Stimulated activated naive B cell treated with anti-CD40 and anti-IgM and Interleukin-4, amounts not matched to agents 10 μg/mL and 1 μg/mL and 100 μg/mL, for 72 hours (primary cell): ENCODE data around the gene RRAD.
"Not testable (repeated sequence)": the region's sequence is repeated elsewhere in the genome, so short reads cannot be mapped to it uniquely, and the experiment has no call there.

ENCODE experiments used
- ATAC-seq, 2 donors: fragments of 150-1000 bp; cut with Tn5 transposase; replicated peaks; 2 replicates each; pipeline ENCODE4 v1.10.0; 2021; ENCODE audit warnings: moderate library complexity in 1 of 2
- DNase-seq: peaks from one replicate; pipeline ENCODE4 v3.0.0; 2021
- H3K27ac Mint-ChIP-seq: one replicate; pipeline ENCODE4 v1.8.0; 2022; ENCODE audit warnings: mild to moderate bottlenecking, mixed read lengths
- H3K27me3 Mint-ChIP-seq, 2 donors: one replicate each; pipeline ENCODE4 v1.8.0; 2022; ENCODE audit warnings: mixed read lengths in 2 of 2
- H3K36me3 Mint-ChIP-seq, 2 donors: one replicate each; pipeline ENCODE4 v1.8.0; 2022; ENCODE audit warnings: mixed read lengths in 2 of 2, mild to moderate bottlenecking in 1 of 2
- H3K4me1 Mint-ChIP-seq, 2 donors: one replicate each; pipeline ENCODE4 v1.8.0; 2022; ENCODE audit warnings: mixed read lengths in 2 of 2, mild to moderate bottlenecking in 1 of 2
- H3K4me3 Mint-ChIP-seq, 2 donors: one replicate each; pipeline ENCODE4 v1.8.0; 2022; ENCODE audit warnings: mild to moderate bottlenecking in 2 of 2, mixed read lengths in 2 of 2, moderate library complexity in 1 of 2
- H3K9me3 Mint-ChIP-seq, 2 donors: one replicate each; pipeline ENCODE4 v1.8.0; 2022; ENCODE audit warnings: mixed read lengths in 2 of 2, mild to moderate bottlenecking in 1 of 2

RRAD gene

GRCh38 chr16:66958857-66959703, 33.7 kb upstream of the RRAD start:
- no peak overlapping the region for H3K4me3 Mint-ChIP-seq
- ATAC-seq (no peak), DNase-seq (no peak)
- no peak overlapping the region for H3K27ac Mint-ChIP-seq
- peaks cover 14 to 22% of the 10 kb centered on the region in 2 donors for H3K27me3 Mint-ChIP-seq
- H3K9me3 Mint-ChIP-seq, result no peaks in the 10 kb centered on the region
- H3K4me1 Mint-ChIP-seq, result peaks cover 12 to 22% of the 10 kb centered on the region in 2 donors
- no peaks in the 10 kb centered on the region for H3K36me3 Mint-ChIP-seq

- not testable (repeated sequence) for H3K4me3 Mint-ChIP-seq, H3K36me3 Mint-ChIP-seq, H3K27ac Mint-ChIP-seq, H3K9me3 Mint-ChIP-seq, ATAC-seq, DNase-seq
- Mint-ChIP-seq H3K4me1 (peaks cover 8 to 11% of the 10 kb centered on the region in 2 donors), H3K27me3 (peaks cover 35 to 45% of the 10 kb centered on the region in 2 donors)
Observed at GRCh38 chr16:66956154-66956457, 30.8 kb upstream of the RRAD start.

- not testable (repeated sequence) for H3K27ac Mint-ChIP-seq, ATAC-seq, H3K4me1 Mint-ChIP-seq, H3K9me3 Mint-ChIP-seq, H3K4me3 Mint-ChIP-seq, H3K36me3 Mint-ChIP-seq, DNase-seq
- peaks cover 34 to 50% of the 10 kb centered on the region in 2 donors for H3K27me3 Mint-ChIP-seq
Observed at GRCh38 chr16:66955363-66956153, 30.2 kb upstream of the RRAD start.

- H3K9me3 Mint-ChIP-seq, result peaks cover 0 to 6% of the 10 kb centered on the region in 2 donors
- H3K4me1 Mint-ChIP-seq, result peaks cover 4 to 6% of the 10 kb centered on the region in 2 donors
Observed at GRCh38 chr16:66954097-66954659, 28.8 kb upstream of the RRAD start.

GRCh38 chr16:66953462-66954096, 28.2 kb upstream of the RRAD start:
- Mint-ChIP-seq H3K4me3 (no peak overlapping the region), H3K27ac (peak overlapping the region; percentile 37), H3K27me3 (peaks cover 43 to 59% of the 10 kb centered on the region in 2 donors), H3K36me3 (no peaks in the 10 kb centered on the region), H3K9me3 (peaks cover 0 to 6% of the 10 kb centered on the region in 2 donors), H3K4me1 (peaks cover 3 to 4% of the 10 kb centered on the region in 2 donors)
- DNase-seq, result no peak
- ATAC-seq, result no peak

More at GRCh38 chr16:66954097-66954659, 28.8 kb upstream of the RRAD start:
- H3K27me3 Mint-ChIP-seq, result peaks cover 37 to 59% of the 10 kb centered on the region in 2 donors
- H3K4me3 Mint-ChIP-seq, result no peak overlapping the region
- peak overlapping the region; percentile 37 for H3K27ac Mint-ChIP-seq
- no peaks in the 10 kb centered on the region for H3K36me3 Mint-ChIP-seq
- ATAC-seq (peak; percentile 79 to 90), DNase-seq (peak; percentile 58)

GRCh38 chr16:66952430-66953110, 27.2 kb upstream of the RRAD start:
- no peak for ATAC-seq
- no peaks in the 10 kb centered on the region for H3K36me3 Mint-ChIP-seq
- no peak for DNase-seq

GRCh38 chr16:66950971-66951790, 25.8 kb upstream of the RRAD start:
- Mint-ChIP-seq H3K27me3 (peaks cover 46 to 59% of the 10 kb centered on the region in 2 donors), H3K4me1 (peaks cover 17 to 24% of the 10 kb centered on the region in 2 donors), H3K27ac (no peak overlapping the region), H3K9me3 (peaks cover 0 to 6% of the 10 kb centered on the region in 2 donors), H3K4me3 (no peak overlapping the region), H3K36me3 (no peaks in the 10 kb centered on the region)
- DNase-seq, result no peak
- ATAC-seq, result no peak

More at GRCh38 chr16:66952430-66953110, 27.2 kb upstream of the RRAD start:
- Mint-ChIP-seq H3K9me3 (peaks cover 0 to 6% of the 10 kb centered on the region in 2 donors), H3K27ac (no peak overlapping the region), H3K4me1 (peaks cover 10 to 14% of the 10 kb centered on the region in 2 donors), H3K4me3 (no peak overlapping the region), H3K27me3 (peaks cover 46 to 59% of the 10 kb centered on the region in 2 donors)

GRCh38 chr16:66950437-66950836, 25.1 kb upstream of the RRAD start:
- Mint-ChIP-seq H3K9me3 (peaks cover 0 to 6% of the 10 kb centered on the region in 2 donors), H3K36me3 (no peaks in the 10 kb centered on the region), H3K27ac (no peak overlapping the region), H3K4me3 (no peak overlapping the region), H3K27me3 (peaks cover 46 to 59% of the 10 kb centered on the region in 2 donors), H3K4me1 (peaks cover 17 to 24% of the 10 kb centered on the region in 2 donors)
- no peak for DNase-seq
- ATAC-seq, result no peak

- DNase-seq (no peak), ATAC-seq (no peak)
- Mint-ChIP-seq H3K4me3 (no peak overlapping the region), H3K4me1 (peaks cover 17 to 24% of the 10 kb centered on the region in 2 donors), H3K27me3 (peaks cover 46 to 59% of the 10 kb centered on the region in 2 donors), H3K9me3 (peaks cover 0 to 6% of the 10 kb centered on the region in 2 donors), H3K36me3 (peaks cover 0 to 4% of the 10 kb centered on the region in 2 donors), H3K27ac (no peak overlapping the region)
Observed at GRCh38 chr16:66949472-66949871, 24.1 kb upstream of the RRAD start.

- peaks cover 17 to 24% of the 10 kb centered on the region in 2 donors for H3K4me1 Mint-ChIP-seq
- peaks cover 3 to 7% of the 10 kb centered on the region in 2 donors for H3K36me3 Mint-ChIP-seq
- DNase-seq (no peak), ATAC-seq (no peak)
- no peak overlapping the region for H3K27ac Mint-ChIP-seq
- H3K9me3 Mint-ChIP-seq, result peaks cover 0 to 6% of the 10 kb centered on the region in 2 donors
- H3K4me3 Mint-ChIP-seq, result peak overlapping the region; percentile 86 to 90
- H3K27me3 Mint-ChIP-seq, result peaks cover 42 to 56% of the 10 kb centered on the region in 2 donors
Observed at GRCh38 chr16:66948837-66949225, 23.5 kb upstream of the RRAD start.

- H3K27me3 Mint-ChIP-seq, result peaks cover 40 to 51% of the 10 kb centered on the region in 2 donors
- no peak for DNase-seq
- peak overlapping the region; percentile 69 for H3K27ac Mint-ChIP-seq
Observed at GRCh38 chr16:66948134-66948836, 22.9 kb upstream of the RRAD start.

GRCh38 chr16:66947302-66948065, 22.1 kb upstream of the RRAD start:
- DNase-seq, result peak; percentile 70
- H3K27ac Mint-ChIP-seq, result peak overlapping the region; percentile 16
- peak overlapping the region; percentile 86 to 90 for H3K4me3 Mint-ChIP-seq

More at GRCh38 chr16:66948134-66948836, 22.9 kb upstream of the RRAD start:
- Mint-ChIP-seq H3K4me1 (peaks cover 17 to 24% of the 10 kb centered on the region in 2 donors), H3K4me3 (peak overlapping the region; percentile 86 to 90), H3K36me3 (peaks cover 3 to 7% of the 10 kb centered on the region in 2 donors), H3K9me3 (peaks cover 0 to 6% of the 10 kb centered on the region in 2 donors)
- peak; percentile 27 to 28 for ATAC-seq

More at GRCh38 chr16:66947302-66948065, 22.1 kb upstream of the RRAD start:
- Mint-ChIP-seq H3K4me1 (peaks cover 17 to 24% of the 10 kb centered on the region in 2 donors), H3K27me3 (peaks cover 34 to 46% of the 10 kb centered on the region in 2 donors), H3K9me3 (peaks cover 0 to 6% of the 10 kb centered on the region in 2 donors), H3K36me3 (peaks cover 10 to 13% of the 10 kb centered on the region in 2 donors)
- peak; percentile 87 to 89 for ATAC-seq
